ENCODE results near the gene PRPSAP1.
A peak's percentile ranks its signal among the peaks of the same experiment; 100 is the strongest.
"Not testable (repeated sequence)": the region's sequence is repeated elsewhere in the genome, so short reads cannot be mapped to it uniquely, and the experiment has no call there.

PRPSAP1 gene

DNA sequence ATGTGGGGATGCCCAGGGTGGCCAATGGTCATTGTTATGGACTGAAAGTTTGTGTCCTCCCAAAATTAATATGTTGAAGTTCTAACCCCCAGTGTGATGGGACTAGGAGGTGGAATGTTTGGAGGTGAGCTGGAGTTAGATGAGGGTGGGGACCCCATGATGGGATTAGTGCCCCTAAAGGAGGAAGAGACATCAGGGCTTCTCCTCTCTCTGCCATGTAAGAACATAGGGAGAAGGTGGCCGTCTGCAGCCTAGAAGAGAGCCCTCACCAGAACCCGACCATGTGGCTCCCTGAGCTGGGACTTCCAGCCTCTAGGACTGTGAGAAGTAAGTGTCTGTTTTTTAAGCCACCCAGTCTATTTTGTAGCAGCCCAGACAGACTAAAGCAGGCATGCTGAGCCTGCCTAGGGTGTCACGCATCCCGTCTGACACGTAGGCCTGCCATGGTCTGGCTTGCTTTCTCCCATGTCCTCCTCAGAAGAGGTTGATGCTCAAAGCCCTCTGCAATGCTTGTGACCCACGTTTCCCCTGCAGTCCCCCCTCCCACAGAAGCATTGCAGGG is 4.0 kb upstream of the PRPSAP1 start:
- no peak for DNase-seq

DNA sequence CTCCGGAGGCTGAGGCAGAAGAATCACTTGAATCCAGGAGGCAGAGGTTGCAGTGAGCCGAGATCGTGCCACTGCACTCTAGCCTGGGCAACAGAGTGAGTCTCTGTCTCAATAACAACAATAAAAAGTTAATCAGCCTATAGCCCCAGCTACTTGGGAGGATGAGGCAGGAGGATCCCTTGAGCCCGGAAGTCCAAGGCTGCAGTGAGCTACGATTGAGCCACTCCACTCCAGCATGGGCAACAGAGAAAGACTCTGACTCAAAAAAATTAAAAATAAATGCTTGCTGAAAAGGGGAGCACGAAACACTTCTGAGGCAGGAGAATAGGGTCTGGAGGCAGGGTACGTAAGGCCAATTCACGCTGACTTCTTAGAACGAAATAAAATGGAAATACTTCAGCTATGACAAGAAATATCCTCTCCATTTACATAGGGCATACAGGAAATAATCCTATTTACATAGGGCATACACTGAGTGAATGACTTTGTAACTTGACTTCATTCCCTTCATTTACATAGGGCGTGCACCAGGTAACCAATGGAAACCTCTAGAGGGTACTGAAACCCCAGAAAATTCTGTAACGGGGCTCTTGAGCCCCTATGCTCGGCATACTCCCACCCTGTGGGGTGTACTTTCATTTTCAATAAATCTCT is 3.2 kb upstream of the PRPSAP1 start:
- no peak for DNase-seq

DNA sequence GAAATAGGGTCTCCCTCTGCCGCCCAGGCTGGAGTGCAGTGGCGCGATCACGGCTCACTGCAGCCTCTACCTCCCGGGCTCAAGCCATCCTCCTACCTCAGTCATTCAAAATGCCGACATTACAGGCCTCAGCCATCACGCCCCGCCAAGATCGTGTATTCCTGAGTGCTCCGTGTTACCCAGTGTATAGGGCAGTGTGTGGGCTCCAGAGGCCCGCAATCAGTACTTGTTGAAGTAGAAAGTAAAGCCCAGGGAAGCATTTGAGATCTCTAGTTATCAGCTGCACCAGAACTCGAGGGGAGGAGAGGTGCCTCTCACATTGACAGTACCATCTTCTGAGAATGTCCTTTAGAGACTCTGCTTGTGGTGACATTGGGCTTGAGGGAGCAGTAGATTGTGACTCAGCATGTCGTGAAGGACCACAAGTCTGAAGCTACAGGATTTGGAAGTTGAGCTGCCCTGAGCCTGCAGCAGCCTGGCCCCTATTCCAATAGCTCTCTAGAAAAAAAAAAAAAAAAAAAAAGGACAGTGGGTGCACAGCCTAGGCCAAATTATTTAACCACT is 1.1 kb upstream of the PRPSAP1 start:
- no peak for DNase-seq

DNA sequence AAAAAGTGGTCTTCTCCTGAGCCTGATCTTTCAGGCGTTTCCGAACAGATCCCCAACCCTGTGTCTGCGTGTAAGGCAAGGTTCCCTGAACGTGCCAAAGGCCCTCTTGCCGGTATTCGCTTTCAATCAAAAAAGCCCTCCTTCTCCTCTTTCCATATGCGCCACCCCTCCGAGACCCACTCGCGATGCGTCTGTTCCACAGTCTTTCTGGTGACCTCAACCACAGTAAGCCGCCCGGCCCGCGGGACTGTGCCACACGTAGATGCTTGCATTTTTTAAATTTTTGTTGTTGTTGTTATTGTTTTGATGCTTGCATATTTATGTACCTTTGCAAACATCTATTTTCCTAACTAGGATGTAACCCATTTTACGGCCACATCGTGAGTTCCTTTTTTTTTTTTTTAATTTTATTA is 607 bp upstream of the PRPSAP1 start:
- no peak for DNase-seq

DNA sequence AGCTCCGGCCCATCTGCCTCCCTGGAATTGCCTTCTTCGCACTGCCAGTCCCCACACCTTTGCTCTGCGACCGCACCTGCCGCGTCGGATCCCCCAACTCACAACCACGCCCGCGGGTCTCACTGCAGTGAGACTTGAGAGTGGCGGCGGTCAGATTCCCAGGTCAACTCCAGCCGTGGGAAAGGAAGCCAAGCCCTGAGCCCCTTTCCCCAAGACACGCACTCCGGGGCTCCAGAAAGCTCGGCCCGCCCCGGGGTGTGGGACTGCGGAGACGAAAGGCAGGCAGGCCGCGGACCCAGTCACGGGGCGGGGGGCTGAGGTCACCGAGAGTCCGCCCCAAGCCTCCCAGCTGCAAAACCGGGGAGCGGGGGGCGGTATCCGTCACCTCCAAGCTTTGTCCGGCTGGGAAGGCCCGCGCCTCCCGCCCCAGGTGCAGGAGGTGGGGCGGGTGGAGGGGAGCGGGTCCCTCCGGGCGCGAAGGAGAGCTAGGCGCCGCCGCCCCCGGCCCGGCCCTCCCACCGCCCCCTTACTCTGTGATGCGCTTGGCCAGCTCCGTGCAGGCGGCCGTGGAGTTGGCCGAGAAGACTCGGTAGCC is 615 bp downstream of the PRPSAP1 start:
- DNase-seq = peak in 1 of 2 experiments; percentile 45

DNA sequence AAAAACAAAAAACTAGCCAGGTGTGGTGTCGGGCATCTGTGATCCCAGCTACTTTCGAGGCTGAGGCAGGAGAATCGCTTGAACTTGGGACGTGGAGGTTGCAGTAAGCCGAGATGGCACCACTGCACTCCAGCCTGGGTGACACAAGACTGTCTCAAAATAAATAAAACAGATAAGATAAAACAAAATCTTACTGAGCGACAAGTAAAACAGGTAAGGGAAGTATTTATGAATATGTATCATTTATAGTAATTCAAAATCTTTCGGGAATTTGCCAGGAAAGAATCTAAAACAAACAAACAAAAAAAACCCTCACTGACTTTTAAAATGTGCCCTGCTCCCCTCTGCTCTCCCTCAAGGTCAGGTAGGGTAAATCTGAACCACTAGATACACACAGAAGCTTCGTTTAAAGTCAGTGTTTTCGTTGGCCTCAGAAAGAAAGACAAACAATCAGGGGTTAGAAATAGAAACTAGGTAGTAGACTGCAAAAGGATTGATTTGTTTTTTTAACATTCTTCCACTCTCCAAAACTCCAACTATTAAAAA is 2.1 kb downstream of the PRPSAP1 start:
- DNase-seq = no peak

DNA sequence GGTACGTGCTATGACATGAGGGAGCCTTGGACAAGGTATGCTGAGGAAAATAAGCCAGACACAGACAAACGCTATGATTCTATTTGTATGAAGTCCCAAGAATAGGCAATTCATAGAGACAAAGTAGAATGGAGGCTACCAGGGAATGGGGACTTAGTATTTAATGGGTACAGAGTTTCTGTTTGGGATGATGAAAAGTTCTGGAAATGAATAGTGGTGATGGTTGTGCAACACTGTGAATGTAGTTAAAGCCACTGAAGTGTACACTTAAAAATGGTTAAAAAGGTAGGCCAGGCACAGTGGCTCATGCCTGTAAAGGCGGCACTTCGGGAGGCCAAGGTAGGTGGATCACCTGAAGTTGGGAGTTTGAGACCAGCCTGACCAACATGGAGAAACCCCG is 3.3 kb downstream of the PRPSAP1 start:
- no peak for DNase-seq

DNA sequence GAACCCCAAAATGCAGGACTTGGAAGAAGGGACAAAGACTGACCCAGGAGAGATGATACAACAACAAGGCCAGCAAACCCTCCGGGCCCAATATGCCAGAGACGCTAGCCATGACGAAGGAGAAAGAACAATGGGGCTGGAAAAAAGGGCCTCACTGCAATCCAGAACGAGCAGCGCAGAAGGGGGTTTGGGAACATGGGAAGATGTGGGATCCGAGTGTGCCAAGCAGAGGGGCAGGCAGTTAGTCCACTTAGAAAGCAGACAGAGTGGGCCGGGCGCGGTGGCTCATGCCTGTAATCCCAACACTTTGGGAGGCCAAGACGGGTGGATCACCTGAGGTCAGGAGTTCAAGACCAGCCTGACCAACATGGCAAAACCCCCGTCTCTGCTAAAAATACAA is 6.8 kb downstream of the PRPSAP1 start:
- not testable (repeated sequence) for DNase-seq

DNA sequence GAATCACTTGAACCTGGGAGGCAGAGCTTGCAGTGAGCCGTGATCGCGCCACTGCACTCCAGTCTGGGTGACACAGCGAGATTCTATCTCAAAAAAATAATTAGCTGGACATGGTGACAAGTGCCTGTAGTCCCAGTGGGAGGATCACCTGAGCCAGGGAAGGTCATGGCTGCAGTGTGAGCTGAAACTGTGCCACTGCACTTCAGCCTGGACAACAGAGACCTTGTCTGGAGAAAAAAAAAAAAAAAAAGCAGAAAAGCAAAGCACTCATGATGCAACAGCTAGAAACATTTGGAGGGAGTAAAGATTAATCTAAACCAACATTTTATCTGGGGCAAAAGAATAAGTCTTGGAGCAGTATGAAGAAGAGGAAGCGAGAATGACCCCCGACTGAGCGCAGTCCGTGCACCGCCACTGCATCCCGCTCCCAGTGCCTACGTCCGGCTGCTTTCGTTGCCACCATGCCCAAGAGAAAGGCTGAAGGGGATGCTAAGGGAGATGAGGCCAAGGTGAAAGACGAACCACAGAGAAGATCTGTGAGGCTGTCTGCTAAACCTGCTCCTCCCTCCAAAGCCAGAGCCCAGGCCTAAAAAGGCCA is 8.2 kb downstream of the PRPSAP1 start:
- no peak for DNase-seq

DNA sequence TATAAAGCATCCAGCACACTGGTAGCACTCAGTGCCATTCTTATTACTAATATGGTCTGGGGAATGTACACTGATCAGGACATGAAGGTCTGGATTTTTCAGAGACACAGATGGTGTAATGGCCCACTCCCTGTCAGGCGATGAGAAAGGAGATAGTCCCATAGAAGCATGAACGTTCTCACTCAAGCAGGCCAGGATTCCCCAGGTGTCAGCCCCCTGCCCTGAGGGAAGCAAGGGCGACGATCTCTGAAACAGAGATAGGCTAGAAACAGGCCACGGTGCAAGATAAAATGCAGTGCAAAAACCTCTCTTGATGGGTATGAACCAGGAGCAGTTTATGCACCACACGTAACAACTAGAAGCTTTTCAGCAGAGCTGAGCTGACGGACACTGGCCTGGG is 10.6 kb downstream of the PRPSAP1 start:
- DNase-seq = no peak

DNA sequence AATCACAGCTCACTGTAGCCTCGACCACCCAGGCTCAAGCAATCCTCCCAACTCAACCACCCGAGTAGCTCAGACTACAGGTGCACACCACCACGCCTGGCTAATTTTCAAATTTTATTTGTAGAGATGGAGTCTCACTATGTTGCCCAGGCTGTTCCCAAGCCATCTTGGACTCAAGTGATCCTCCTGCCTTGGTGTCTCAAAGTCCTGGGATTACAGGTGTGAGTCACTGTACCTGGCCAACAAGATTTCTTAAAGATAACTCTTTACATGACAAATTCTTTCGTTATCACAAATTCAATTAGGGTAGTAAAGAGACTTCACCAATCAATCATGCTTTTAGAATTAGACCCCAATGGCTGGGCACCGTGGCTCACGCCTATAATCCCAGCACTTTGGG is 12.4 kb downstream of the PRPSAP1 start:
- no peak for DNase-seq

DNA sequence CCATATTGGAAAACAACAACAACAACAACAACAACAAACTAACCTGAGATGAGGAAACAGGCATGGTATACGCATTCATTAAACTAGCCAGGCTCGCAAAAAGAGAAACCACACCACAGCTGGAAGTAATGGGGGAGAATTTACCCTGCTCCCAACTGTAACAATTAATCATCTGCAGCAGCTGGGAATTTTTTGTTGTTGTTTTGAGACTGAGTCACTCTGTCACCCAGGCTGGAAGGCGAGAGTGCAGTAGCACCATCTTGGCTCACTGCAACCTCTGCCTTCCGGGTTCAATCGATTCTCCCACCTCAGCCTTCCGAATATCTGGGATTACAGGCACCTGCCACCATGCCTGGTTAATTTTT is 16.3 kb downstream of the PRPSAP1 start:
- DNase-seq = no peak

DNA sequence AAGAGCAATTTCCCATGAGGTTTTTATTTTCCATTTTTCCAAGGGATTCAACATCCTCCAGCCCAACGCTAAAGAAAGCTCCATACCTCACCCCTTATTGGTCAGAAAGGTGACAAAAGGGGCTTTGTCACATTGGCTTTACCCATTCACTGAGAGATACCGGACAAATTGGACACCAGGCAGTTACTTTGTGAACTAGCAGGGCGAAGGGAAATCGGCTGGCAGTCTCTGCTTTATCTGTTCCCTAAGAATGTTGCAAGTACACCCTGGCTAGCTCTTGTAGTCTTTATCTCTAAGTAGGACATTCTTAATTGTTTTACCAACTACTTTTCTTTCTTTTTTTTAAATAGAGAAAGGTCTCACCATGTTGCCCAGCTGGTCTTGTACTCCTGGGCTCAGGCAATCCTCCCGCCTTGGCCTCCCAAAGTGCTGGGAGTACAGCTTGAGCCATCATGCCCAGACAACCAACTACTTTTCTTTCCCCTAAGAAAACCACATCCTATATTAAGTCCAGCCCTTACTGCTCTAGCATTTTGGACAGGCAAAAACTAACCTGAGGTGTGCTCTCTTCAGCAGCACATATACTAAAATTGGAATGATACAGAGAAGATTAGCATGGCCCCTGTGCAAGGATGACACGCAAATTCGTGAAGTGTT is 16.8 kb downstream of the PRPSAP1 start:
- no peak for DNase-seq

DNA sequence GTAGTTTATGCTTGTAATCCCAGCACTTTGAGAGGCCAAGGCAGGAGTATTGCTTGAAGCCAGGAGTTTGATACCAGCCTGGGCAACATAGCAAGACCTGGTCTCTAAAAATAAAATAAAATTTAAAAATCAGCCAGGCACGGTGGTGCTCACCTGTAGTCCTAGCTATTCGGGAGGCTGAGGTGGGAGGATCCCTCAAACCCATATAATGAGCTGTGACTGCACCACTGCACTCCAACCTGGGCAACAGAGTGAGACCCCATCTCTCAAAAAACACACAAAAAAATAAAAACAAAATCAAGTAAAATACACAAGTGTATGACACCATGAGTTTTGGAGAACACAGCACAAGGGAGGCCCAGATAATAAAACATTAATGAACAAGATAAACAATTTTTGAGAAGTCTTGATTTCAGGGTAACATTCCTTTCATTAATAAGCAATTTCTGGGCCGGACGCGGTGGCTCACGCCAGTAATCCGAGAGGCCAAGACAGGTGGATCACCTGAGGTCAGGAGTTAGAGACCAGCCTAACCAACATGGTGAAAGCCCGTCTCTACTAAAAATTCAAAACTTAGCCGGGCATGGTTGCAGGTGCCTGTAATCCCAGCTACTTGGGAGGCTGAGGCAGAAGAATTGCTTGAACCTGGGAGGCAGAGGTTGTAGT is 17.9 kb downstream of the PRPSAP1 start:
- DNase-seq = no peak

DNA sequence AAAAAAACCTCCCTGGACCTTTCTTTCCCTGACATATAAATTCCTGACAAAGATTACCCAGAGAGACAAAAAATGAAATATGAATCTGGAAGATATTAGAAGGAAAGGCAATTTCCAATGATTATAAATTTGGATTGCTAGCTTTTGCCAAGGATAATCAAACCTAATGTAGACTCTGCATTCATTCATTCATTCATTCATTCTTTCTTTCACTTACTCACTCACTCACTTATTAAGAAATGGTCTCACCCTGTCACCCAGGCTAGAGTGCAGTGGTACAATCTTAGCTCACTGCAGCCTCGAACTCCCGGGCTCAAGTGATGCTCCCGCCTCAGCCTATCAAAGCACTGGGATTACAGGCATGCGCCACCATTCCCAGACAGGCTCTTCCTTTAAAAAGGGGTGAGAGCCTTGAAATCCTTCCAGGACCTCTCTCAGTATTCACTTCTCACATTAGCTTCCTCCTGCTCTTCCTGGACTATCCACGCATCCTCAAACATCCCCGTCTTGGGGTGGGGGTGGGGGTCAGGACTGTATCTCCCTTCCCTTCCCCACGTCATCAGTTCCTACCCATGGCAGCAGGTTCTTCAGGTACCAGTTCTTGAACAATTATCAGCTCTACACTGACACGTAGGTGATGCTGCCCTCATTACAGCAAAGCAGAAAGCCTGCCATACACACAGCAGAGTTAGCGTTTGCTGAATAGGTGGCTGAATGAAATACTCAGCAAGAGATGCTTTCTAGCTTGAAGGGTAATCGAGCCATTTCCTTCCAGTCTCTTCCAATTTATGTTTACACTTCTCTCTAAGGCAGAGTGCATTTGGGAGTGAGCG is 19.8 kb downstream of the PRPSAP1 start:
- DNase-seq = no peak

DNA sequence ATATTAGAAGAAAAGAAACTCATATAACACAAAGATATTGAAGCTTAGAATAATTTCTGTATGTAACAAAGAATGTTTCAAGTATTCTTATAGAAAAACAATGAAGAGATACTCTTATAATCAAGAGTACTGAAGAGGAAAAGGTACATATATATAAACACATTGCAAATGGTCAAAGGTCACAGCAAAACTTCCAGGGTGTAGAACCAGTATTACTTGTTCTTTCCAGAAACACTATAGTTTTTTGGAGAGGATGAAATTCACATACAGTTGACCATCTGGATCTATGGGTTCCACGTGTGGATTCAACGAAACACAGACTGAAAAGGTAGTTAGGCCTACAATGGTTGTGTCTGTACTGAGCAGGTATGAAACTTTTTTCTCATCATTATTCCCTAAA is 22.6 kb downstream of the PRPSAP1 start:
- DNase-seq = no peak

DNA sequence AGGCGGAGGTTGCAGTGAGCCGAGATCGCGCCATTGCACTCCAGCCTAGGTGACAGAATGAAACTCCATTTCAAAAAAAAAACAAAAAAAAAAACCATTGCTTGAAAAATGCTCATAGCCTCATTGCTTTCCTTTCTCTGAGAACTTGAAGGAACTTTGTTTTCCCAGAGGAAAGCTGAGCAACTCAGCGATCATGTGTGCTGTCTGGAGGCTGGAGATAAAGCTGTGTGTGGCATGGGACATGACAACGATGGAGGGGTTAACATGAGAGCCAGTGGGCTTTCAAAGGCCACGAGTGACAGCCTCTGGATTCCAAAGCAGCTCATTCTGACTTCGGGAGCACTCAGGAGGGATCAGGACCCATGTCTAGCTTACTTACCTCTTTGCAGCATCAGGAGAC is 24.1 kb downstream of the PRPSAP1 start:
- no peak for DNase-seq

DNA sequence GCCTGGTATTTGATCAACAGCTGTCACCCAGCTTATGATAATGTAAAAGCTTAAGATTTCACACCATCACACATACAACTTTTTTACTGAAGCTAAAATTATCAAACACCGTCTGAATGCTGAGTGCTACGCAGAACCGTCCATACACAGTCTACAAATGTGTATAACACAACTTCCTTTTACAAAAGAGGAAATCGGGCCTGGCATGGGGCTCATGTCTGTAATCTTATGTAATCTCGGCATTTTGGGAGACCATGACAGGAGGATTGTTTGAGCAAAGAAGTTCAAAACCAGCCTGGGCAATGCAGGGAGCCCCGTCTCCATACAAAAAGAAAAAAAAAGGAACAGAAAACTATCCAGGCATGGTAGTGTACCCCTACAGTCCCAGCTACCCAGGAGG is 26.0 kb downstream of the PRPSAP1 start:
- DNase-seq = no peak

DNA sequence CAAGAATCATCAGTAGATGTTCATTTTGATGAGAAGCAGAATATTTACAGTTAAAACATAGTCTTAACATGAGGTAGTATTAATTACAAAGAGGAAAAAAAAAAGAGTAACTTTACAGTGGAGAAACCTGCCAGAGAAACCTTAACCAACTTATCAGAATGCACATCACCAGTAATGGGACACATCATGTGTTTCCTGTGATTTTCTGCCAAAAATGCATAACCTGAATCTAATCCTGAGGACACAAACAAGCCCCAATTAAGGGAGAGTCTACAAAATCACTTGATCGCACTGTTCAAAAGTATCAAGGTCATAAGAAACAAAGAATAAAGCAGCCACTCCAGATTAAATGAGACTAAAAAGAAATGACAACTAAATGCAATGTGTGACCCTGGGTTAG is 27.4 kb downstream of the PRPSAP1 start:
- no peak for DNase-seq

DNA sequence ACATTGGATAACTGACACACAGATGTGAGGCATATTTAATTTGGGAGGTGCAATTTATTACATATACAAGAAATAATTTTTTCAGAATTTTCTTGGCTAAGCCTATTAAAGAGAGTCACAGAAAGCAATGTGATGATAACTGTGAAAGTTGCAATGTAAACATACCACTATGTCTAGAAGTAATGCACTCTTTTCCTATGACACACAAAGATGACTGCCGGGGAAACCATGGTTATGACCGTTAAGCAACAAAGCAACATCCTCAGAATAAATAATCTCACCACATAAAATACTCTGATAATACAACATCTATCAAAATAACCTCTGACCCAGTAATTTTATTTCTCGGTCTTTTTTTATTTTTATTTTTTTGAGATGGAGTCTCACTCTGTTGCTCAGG is 35.1 kb downstream of the PRPSAP1 start:
- no peak for DNase-seq

DNA sequence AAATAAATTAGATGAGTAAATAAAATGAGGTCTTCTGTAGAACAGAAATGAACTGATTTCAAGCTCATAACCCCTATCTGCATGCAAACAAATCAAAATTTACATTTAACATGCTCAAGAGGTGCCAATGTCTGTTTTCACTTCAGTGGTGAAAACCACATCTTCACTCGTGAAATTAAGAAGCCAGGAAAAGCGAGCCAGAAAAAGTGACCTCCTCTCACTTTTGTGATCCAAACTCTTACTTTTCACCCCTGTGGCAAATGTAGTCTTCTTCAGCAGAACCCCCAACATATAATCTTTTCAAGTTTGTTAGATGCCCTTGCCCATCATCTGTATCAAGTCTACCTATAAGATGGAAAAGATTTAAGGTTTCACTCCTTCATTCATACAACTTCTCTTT is 36.2 kb downstream of the PRPSAP1 start:
- DNase-seq = no peak

Measured in NCI-H524 (cell line).